HTERT RPE-1 (cell line): Measurements from ENCODE around the gene CABLES2.

ENCODE experiments used
- in situ Hi-C: fragments of 300-500 bp; cut with MboI; formaldehyde crosslinking; loops from 4 replicates; pipeline ENCODE4 v1.14.3; 2020; ENCODE audit warnings: low sequenced_read_pairs

The CABLES2 gene

GRCh38 chr20:62405108-62405980 is 1.7 kb downstream of the CABLES2 start:
- in situ Hi-C loops, result no loop called here

- in situ Hi-C loops, result no loop called here
These were observed 2.4 kb downstream of the CABLES2 start for GRCh38 chr20:62404761-62405107.

- in situ Hi-C loops, result no loop called here
These were observed 2.9 kb downstream of the CABLES2 start for GRCh38 chr20:62404112-62404665.

GRCh38 chr20:62403331-62403730 is 3.8 kb downstream of the CABLES2 start:
- in situ Hi-C loops, result no loop called here

- in situ Hi-C loops, result no loop called here
These were observed 4.5 kb downstream of the CABLES2 start for GRCh38 chr20:62402456-62403150.

GRCh38 chr20:62401331-62401779 is 5.7 kb downstream of the CABLES2 start:
- in situ Hi-C loops, result no loop called here

GRCh38 chr20:62400541-62400940 is 6.5 kb downstream of the CABLES2 start:
- in situ Hi-C loops, result no loop called here

GRCh38 chr20:62400021-62400420 is 7.1 kb downstream of the CABLES2 start:
- in situ Hi-C loops, result no loop called here

- in situ Hi-C loops, result no loop called here
These were observed 8.8 kb downstream of the CABLES2 start for GRCh38 chr20:62398120-62398821.

- in situ Hi-C loops, result no loop called here
These were observed 10.5 kb downstream of the CABLES2 start for GRCh38 chr20:62396367-62397239.

- in situ Hi-C loops, result no loop called here
These were observed 11.5 kb downstream of the CABLES2 start for GRCh38 chr20:62395311-62396242.

GRCh38 chr20:62394248-62395245 is 12.5 kb downstream of the CABLES2 start:
- in situ Hi-C loops, result no loop called here

- in situ Hi-C loops, result no loop called here
These were observed 13.3 kb downstream of the CABLES2 start for GRCh38 chr20:62393830-62394229.

- in situ Hi-C loops, result no loop called here
These were observed 13.8 kb downstream of the CABLES2 start for GRCh38 chr20:62393335-62393665.

- in situ Hi-C loops, result no loop called here
These were observed 14.3 kb downstream of the CABLES2 start for GRCh38 chr20:62392621-62393334.

GRCh38 chr20:62392077-62392418 is 15.0 kb downstream of the CABLES2 start:
- in situ Hi-C loops, result no loop called here

- in situ Hi-C loops, result no loop called here
These were observed 15.7 kb downstream of the CABLES2 start for GRCh38 chr20:62391165-62392076.
